Measurements from ENCODE around the gene PCARE. TPM values are rescaled to one million over a fixed set of nuclear protein-coding genes. Genes with fewer than 3 reads are reported as not detected.

The PCARE gene
- total and polyA plus RNA-seq, 4 donors = not detected

- no peaks in the 10 kb centered on the region for H3K4me1 ChIP-seq (ENCODE audit: control insufficient read depth in 4 of 4, insufficient read depth in 4 of 4, low read length in 3 of 4)
- 95% methylated on average over 4 of the region's 4 CpGs for WGBS
- H3K9me3 ChIP-seq (ENCODE audit: control insufficient read depth in 4 of 4, low read length in 3 of 4) = no peaks in the 10 kb centered on the region
- H3K27me3 ChIP-seq (ENCODE audit: control insufficient read depth in 4 of 4, insufficient read depth in 4 of 4, low read length in 3 of 4) = peaks cover 0 to 2% (median 0%) of the 10 kb centered on the region in 4 donors
- no peak overlapping the region for H3K9ac ChIP-seq (ENCODE audit: low read depth in 1 of 2, low read length in 2 of 2)
- H3K27ac ChIP-seq (ENCODE audit: low read depth in 1 of 2, low read length in 2 of 2) = no peak overlapping the region
- TF ChIP-seq FOXA2 (IDR thresholded peaks at IDR 0.05) = no peak
- H3K36me3 ChIP-seq (ENCODE audit: control insufficient read depth in 4 of 4, insufficient read depth in 3 of 4, low read depth in 1 of 4, low read length in 3 of 4) = no peaks in the 10 kb centered on the region
- no peak for DNase-seq (ENCODE audit: low spot score)
- H3K4me3 ChIP-seq (ENCODE audit: low read depth in 1 of 3, low read length in 3 of 3) = no peak overlapping the region
These were observed 51.1 kb downstream of the PCARE start for GRCh38 chr2:29023188-29023587.

- H3K4me3 ChIP-seq (ENCODE audit: low read depth in 1 of 3, low read length in 3 of 3) = no peak overlapping the region
- H3K27me3 ChIP-seq (ENCODE audit: control insufficient read depth in 4 of 4, insufficient read depth in 4 of 4, low read length in 3 of 4) = peaks cover 0 to 2% (median 0%) of the 10 kb centered on the region in 4 donors
- no peak overlapping the region for H3K9ac ChIP-seq (ENCODE audit: low read depth in 1 of 2, low read length in 2 of 2)
- H3K27ac ChIP-seq (ENCODE audit: low read depth in 1 of 2, low read length in 2 of 2) = no peak overlapping the region
- TF ChIP-seq HNF4A (conservative IDR thresholded peaks at IDR 0.05) = no peak
- TF ChIP-seq MAX (IDR thresholded peaks at IDR 0.05) = no peak
- TF ChIP-seq ATF3 (IDR thresholded peaks at IDR 0.05) = no peak
- TF ChIP-seq RXRA (IDR thresholded peaks at IDR 0.05) = no peak
- no peak for TF ChIP-seq SP1 (IDR thresholded peaks at IDR 0.05)
- no peak for TF ChIP-seq YY1 (IDR thresholded peaks at IDR 0.05)
- TF ChIP-seq FOXA1 (IDR thresholded peaks at IDR 0.05) = no peak
- TF ChIP-seq ZBTB33 (IDR thresholded peaks at IDR 0.05) = no peak
- TF ChIP-seq JUND (IDR thresholded peaks at IDR 0.05) = no peak
- H3K4me1 ChIP-seq (ENCODE audit: control insufficient read depth in 4 of 4, insufficient read depth in 4 of 4, low read length in 3 of 4) = no peaks in the 10 kb centered on the region
- H3K36me3 ChIP-seq (ENCODE audit: control insufficient read depth in 4 of 4, insufficient read depth in 3 of 4, low read depth in 1 of 4, low read length in 3 of 4) = no peaks in the 10 kb centered on the region
- no peaks in the 10 kb centered on the region for H3K9me3 ChIP-seq (ENCODE audit: control insufficient read depth in 4 of 4, low read length in 3 of 4)
- 79% methylated on average over 6 of the region's 6 CpGs for WGBS
- no peak for DNase-seq (ENCODE audit: low spot score)
These were observed 51.6 kb downstream of the PCARE start for GRCh38 chr2:29022679-29023078.

GRCh38 chr2:29021886-29022285 is 52.4 kb downstream of the PCARE start:
- no peaks in the 10 kb centered on the region for H3K9me3 ChIP-seq (ENCODE audit: control insufficient read depth in 4 of 4, low read length in 3 of 4)
- 88% methylated on average over 11 of the region's 11 CpGs for WGBS
- H3K36me3 ChIP-seq (ENCODE audit: control insufficient read depth in 4 of 4, insufficient read depth in 3 of 4, low read depth in 1 of 4, low read length in 3 of 4) = no peaks in the 10 kb centered on the region
- no peak overlapping the region for H3K9ac ChIP-seq (ENCODE audit: low read depth in 1 of 2, low read length in 2 of 2)
- DNase-seq (ENCODE audit: low spot score) = no peak
- peaks cover 0 to 2% (median 0%) of the 10 kb centered on the region in 4 donors for H3K27me3 ChIP-seq (ENCODE audit: control insufficient read depth in 4 of 4, insufficient read depth in 4 of 4, low read length in 3 of 4)
- H3K4me1 ChIP-seq (ENCODE audit: control insufficient read depth in 4 of 4, insufficient read depth in 4 of 4, low read length in 3 of 4) = no peaks in the 10 kb centered on the region
- H3K27ac ChIP-seq (ENCODE audit: low read depth in 1 of 2, low read length in 2 of 2) = no peak overlapping the region
- no peak for TF ChIP-seq RXRA (IDR thresholded peaks at IDR 0.05)
- TF ChIP-seq FOXA2 (IDR thresholded peaks at IDR 0.05) = no peak
- H3K4me3 ChIP-seq (ENCODE audit: low read depth in 1 of 3, low read length in 3 of 3) = no peak overlapping the region

- H3K9me3 ChIP-seq (ENCODE audit: control insufficient read depth in 4 of 4, low read length in 3 of 4) = no peaks in the 10 kb centered on the region
- TF ChIP-seq HNF4G (IDR thresholded peaks at IDR 0.05) (no peak), CTCF (IDR thresholded peaks at IDR 0.05; ENCODE audit: low read depth, low read length, missing input control) (no peak), REST (IDR thresholded peaks at IDR 0.05) (no peak)
- peaks cover 0 to 2% (median 0%) of the 10 kb centered on the region in 4 donors for H3K27me3 ChIP-seq (ENCODE audit: control insufficient read depth in 4 of 4, insufficient read depth in 4 of 4, low read length in 3 of 4)
- no peak overlapping the region for H3K27ac ChIP-seq (ENCODE audit: low read depth in 1 of 2, low read length in 2 of 2)
- no peak for DNase-seq (ENCODE audit: low spot score)
- H3K9ac ChIP-seq (ENCODE audit: low read depth in 1 of 2, low read length in 2 of 2) = no peak overlapping the region
- H3K4me1 ChIP-seq (ENCODE audit: control insufficient read depth in 4 of 4, insufficient read depth in 4 of 4, low read length in 3 of 4) = no peaks in the 10 kb centered on the region
- no peaks in the 10 kb centered on the region for H3K36me3 ChIP-seq (ENCODE audit: control insufficient read depth in 4 of 4, insufficient read depth in 3 of 4, low read depth in 1 of 4, low read length in 3 of 4)
- whole genome bisulfite sequencing = 89% methylated on average over 19 of the region's 19 CpGs
- no peak overlapping the region for H3K4me3 ChIP-seq (ENCODE audit: low read depth in 1 of 3, low read length in 3 of 3)
These were observed 56.4 kb downstream of the PCARE start for GRCh38 chr2:29017716-29018435.
